ENCODE data around the gene KCTD11.

DNA sequence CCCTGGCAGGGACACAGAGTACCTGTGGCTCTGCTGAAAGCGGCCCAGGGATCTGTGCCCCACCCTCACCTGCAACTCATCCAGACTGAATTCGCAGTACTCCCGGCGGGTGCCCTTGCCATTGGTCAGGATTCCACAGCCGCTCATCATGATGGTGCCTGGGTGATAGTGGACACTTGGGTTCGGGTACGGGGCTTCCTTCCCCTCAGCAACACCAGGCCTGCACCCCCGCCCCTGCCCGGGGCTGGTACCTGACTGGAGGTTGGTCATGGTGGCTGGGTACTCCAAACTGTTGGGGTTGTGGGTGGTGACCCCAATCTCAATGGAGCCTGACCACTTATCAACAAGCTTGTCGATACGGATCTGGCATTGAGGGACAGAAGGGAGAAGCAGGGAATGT, 25.8 kb upstream of the KCTD11 start:
- TF ChIP-seq POLR2A (IDR thresholded peaks at IDR 0.05), result no peak
- TF ChIP-seq, protein P1, sequence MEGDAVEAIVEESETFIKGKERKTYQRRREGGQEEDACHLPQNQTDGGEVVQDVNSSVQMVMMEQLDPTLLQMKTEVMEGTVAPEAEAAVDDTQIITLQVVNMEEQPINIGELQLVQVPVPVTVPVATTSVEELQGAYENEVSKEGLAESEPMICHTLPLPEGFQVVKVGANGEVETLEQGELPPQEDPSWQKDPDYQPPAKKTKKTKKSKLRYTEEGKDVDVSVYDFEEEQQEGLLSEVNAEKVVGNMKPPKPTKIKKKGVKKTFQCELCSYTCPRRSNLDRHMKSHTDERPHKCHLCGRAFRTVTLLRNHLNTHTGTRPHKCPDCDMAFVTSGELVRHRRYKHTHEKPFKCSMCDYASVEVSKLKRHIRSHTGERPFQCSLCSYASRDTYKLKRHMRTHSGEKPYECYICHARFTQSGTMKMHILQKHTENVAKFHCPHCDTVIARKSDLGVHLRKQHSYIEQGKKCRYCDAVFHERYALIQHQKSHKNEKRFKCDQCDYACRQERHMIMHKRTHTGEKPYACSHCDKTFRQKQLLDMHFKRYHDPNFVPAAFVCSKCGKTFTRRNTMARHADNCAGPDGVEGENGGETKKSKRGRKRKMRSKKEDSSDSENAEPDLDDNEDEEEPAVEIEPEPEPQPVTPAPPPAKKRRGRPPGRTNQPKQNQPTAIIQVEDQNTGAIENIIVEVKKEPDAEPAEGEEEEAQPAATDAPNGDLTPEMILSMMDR (IDR thresholded peaks at IDR 0.05), result no peak
- TF ChIP-seq POLR2AphosphoS5 (IDR thresholded peaks at IDR 0.05), result no peak
- TF ChIP-seq EP300 (IDR thresholded peaks at IDR 0.05), result no peak
